ACC112 (cell line): ENCODE results near the gene DIAPH3.
"Not testable (repeated sequence)": the region's sequence is repeated elsewhere in the genome, so short reads cannot be mapped to it uniquely, and the experiment has no call there.

Source experiments
- H2AFZ ChIP-seq: fragments of 200-600 bp; sonication (generic); one replicate; pipeline ENCODE4 v1.6.0; 2017; ENCODE audit warnings: antibody characterized with exemption, low read length; ENCODE audit not compliant: unreplicated experiment
- H3K27ac ChIP-seq: fragments of 200-600 bp; sonication (generic); 2 replicates; pipeline ENCODE4 v1.5.1; 2014; ENCODE audit warnings: low read depth, mild to moderate bottlenecking, antibody characterized with exemption, low read length, moderate library complexity
- H3K27me3 ChIP-seq: fragments of 200-600 bp; sonication (generic); 2 replicates; pipeline ENCODE4 v1.6.1; 2014; ENCODE audit warnings: mild to moderate bottlenecking, antibody characterized with exemption, low read length, moderate library complexity, mixed read lengths; ENCODE audit not compliant: insufficient read depth
- H3K36me3 ChIP-seq: fragments of 200-600 bp; sonication (generic); 2 replicates; pipeline ENCODE4 v1.6.1; 2016; ENCODE audit warnings: mild to moderate bottlenecking, antibody characterized with exemption, low read length, moderate library complexity, mixed read lengths; ENCODE audit not compliant: insufficient read depth
- H3K4me1 ChIP-seq: fragments of 200-600 bp; sonication (generic); one replicate; pipeline ENCODE4 v1.6.1; 2016; ENCODE audit warnings: low read length, mixed read lengths; ENCODE audit not compliant: insufficient read depth, unreplicated experiment, control insufficient read depth
- H3K4me3 ChIP-seq: fragments of 200-600 bp; sonication (generic); 2 replicates; pipeline ENCODE4 v1.5.1; 2014; ENCODE audit warnings: mild to moderate bottlenecking, low read depth, low read length
- H3K79me2 ChIP-seq: fragments of 200-600 bp; sonication (generic); one replicate; pipeline ENCODE4 v1.6.0; 2016; ENCODE audit warnings: low read length; ENCODE audit not compliant: control insufficient read depth, unreplicated experiment, insufficient read depth

DIAPH3 gene

GRCh38 chr13:60163478-60164233 is at the start of gene DIAPH3:
TSS of gene DIAPH3 (minus strand) at chr13:60163928. CDS start at chr13:60163766, 162 bp downstream.
- Histone ChIP-seq H3K79me2 (peaks cover 54% of the 10 kb centered on the region), H3K27me3 (no peaks in the 10 kb centered on the region), H3K27ac (peak within 1 kb of the TSS; percentile 79), H3K4me1 (peaks cover 22% of the 10 kb centered on the region), H3K36me3 (peaks cover 13% of the 10 kb centered on the region; the same call in 1 of the 2 replicates), H3K4me3 (peak within 1 kb of the TSS; percentile 95), H2AFZ (peak within 1 kb of the TSS; percentile 81)

GRCh38 chr13:60213236-60213744 is 49.6 kb upstream of the DIAPH3 start:
- Histone ChIP-seq H3K27me3 (peaks cover 38% of the 10 kb centered on the region), H3K79me2 (no peaks in the 10 kb centered on the region), H3K36me3 (no peaks in the 10 kb centered on the region), H3K4me1 (no peaks in the 10 kb centered on the region), H3K4me3 (no peak overlapping the region), H3K27ac (no peak overlapping the region), H2AFZ (no peak overlapping the region)

- H3K4me3 ChIP-seq, result no peak overlapping the region
- H3K27me3 ChIP-seq, result peaks cover 23% of the 10 kb centered on the region
- H3K27ac ChIP-seq, result no peak overlapping the region
- H3K36me3 ChIP-seq, result no peaks in the 10 kb centered on the region
- H3K4me1 ChIP-seq, result no peaks in the 10 kb centered on the region
- H2AFZ ChIP-seq, result no peak overlapping the region
- H3K79me2 ChIP-seq, result no peaks in the 10 kb centered on the region
Observed at GRCh38 chr13:60211548-60211947, 47.8 kb upstream of the DIAPH3 start.

GRCh38 chr13:60210510-60211330 is 47.0 kb upstream of the DIAPH3 start:
- Histone ChIP-seq H3K27ac (no peak overlapping the region), H3K36me3 (no peaks in the 10 kb centered on the region), H3K4me1 (no peaks in the 10 kb centered on the region), H3K79me2 (no peaks in the 10 kb centered on the region), H2AFZ (no peak overlapping the region), H3K27me3 (peaks cover 19% of the 10 kb centered on the region), H3K4me3 (no peak overlapping the region)

GRCh38 chr13:60205499-60205898 is 41.8 kb upstream of the DIAPH3 start:
- not testable (repeated sequence) for H3K36me3 ChIP-seq, H3K4me3 ChIP-seq, H3K27me3 ChIP-seq, H3K27ac ChIP-seq, H3K4me1 ChIP-seq, H2AFZ ChIP-seq, H3K79me2 ChIP-seq

- Histone ChIP-seq H2AFZ (no peak overlapping the region), H3K27ac (no peak overlapping the region), H3K4me3 (no peak overlapping the region), H3K27me3 (0 out of 2 replicates have a peak, but pooled peaks cover 5% of the 10 kb centered on the region), H3K79me2 (no peaks in the 10 kb centered on the region), H3K36me3 (no peaks in the 10 kb centered on the region), H3K4me1 (no peaks in the 10 kb centered on the region)
Observed at GRCh38 chr13:60201286-60201685, 37.6 kb upstream of the DIAPH3 start.

GRCh38 chr13:60195893-60196292 is 32.2 kb upstream of the DIAPH3 start:
- H3K27ac ChIP-seq, H3K79me2 ChIP-seq, H2AFZ ChIP-seq, H3K4me1 ChIP-seq, H3K4me3 ChIP-seq, H3K27me3 ChIP-seq, H3K36me3 ChIP-seq: not testable (repeated sequence)

GRCh38 chr13:60182907-60183306 is 19.2 kb upstream of the DIAPH3 start:
- Histone ChIP-seq H3K27ac (no peak overlapping the region), H3K79me2 (no peaks in the 10 kb centered on the region), H3K36me3 (no peaks in the 10 kb centered on the region), H3K4me3 (no peak overlapping the region), H3K27me3 (no peaks in the 10 kb centered on the region), H2AFZ (no peak overlapping the region), H3K4me1 (no peaks in the 10 kb centered on the region)

GRCh38 chr13:60178327-60178726 is 14.6 kb upstream of the DIAPH3 start:
- Histone ChIP-seq H3K36me3 (no peaks in the 10 kb centered on the region), H3K27ac (no peak overlapping the region), H2AFZ (no peak overlapping the region), H3K79me2 (no peaks in the 10 kb centered on the region), H3K4me3 (no peak overlapping the region), H3K27me3 (no peaks in the 10 kb centered on the region), H3K4me1 (no peaks in the 10 kb centered on the region)

- no peaks in the 10 kb centered on the region for H3K4me1 ChIP-seq
- H3K4me3 ChIP-seq, result no peak overlapping the region
- H2AFZ ChIP-seq, result no peak overlapping the region
- no peaks in the 10 kb centered on the region for H3K36me3 ChIP-seq
- no peaks in the 10 kb centered on the region for H3K79me2 ChIP-seq
- H3K27ac ChIP-seq, result no peak overlapping the region
- H3K27me3 ChIP-seq, result no peaks in the 10 kb centered on the region
Observed at GRCh38 chr13:60175571-60175970, 11.8 kb upstream of the DIAPH3 start.
